Breast epithelium (tissue), 4 donors: ENCODE data around the gene AR. TPM values are rescaled to one million over a fixed set of nuclear protein-coding genes. Genes with fewer than 3 reads are reported as not detected.

Source experiments
- DNase-seq, 2 donors: peaks; one replicate each; pipeline ENCODE4 v3.0.0-alpha.2; 2019; ENCODE audit warnings: low spot score in 2 of 2
- H3K27ac ChIP-seq, 2 donors: fragments of 200-600 bp; sonication (generic) in 1 of 2; one replicate each; pipeline ENCODE4 v1.5.1; 2016 to 2019; ENCODE audit warnings: mild to moderate bottlenecking in 1 of 2
- H3K27me3 ChIP-seq, 2 donors: fragments of 200-600 bp; sonication (generic) in 1 of 2; one replicate each; pipeline versions ENCODE4 v1.5.1 to v1.6.0; 2017 to 2019; ENCODE audit warnings: control low read depth in 1 of 2, mild to moderate bottlenecking in 1 of 2
- H3K36me3 ChIP-seq: fragments of 200-600 bp; one replicate; pipeline ENCODE4 v1.5.1; 2019
- H3K4me1 ChIP-seq, 2 donors: fragments of 200-600 bp; sonication (generic); one replicate each; pipeline ENCODE4 v1.5.1; 2016 to 2019; ENCODE audit warnings: control low read depth in 1 of 2
- H3K4me3 ChIP-seq, 3 donors: fragments of 200-600 bp; sonication (generic); 1 replicate in 2 of 3; 2 replicates in 1 of 3; pipeline ENCODE4 v1.5.1; 2016 to 2019; ENCODE audit warnings: mild to moderate bottlenecking in 3 of 3, moderate library complexity in 2 of 3
- H3K9me3 ChIP-seq, 2 donors: fragments of 200-600 bp; sonication (generic) in 1 of 2; one replicate each; pipeline ENCODE4 v1.5.1; 2016 to 2019; ENCODE audit warnings: control low read depth in 1 of 2
- CTCF ChIP-seq, 3 donors: fragments of 450-650 bp; IDR thresholded peaks; one replicate each; pipeline ENCODE4 v1.5.1; 2016 to 2017; ENCODE audit warnings: antibody characterized with exemption in 3 of 3, mild to moderate bottlenecking in 3 of 3, moderate library complexity in 3 of 3
- POLR2A ChIP-seq: fragments of 450-650 bp; IDR thresholded peaks from one replicate; pipeline ENCODE4 v1.6.1; 2016; ENCODE audit warnings: antibody characterized with exemption, mild to moderate bottlenecking, moderate library complexity
- POLR2AphosphoS5 ChIP-seq, 3 donors: sonication (generic); formaldehyde crosslinking; IDR thresholded peaks; one replicate each; pipeline ENCODE4 v1.6.1; 2017; ENCODE audit warnings: antibody characterized with exemption in 3 of 3
- intact Hi-C: fragments of 100-400 bp; cut with DNase I; formaldehyde crosslinking; loops from one replicate; pipeline ENCODE4 v1.15.1; 2023; ENCODE audit warnings: low total_unique reads
- total RNA-seq, 3 donors: library from RNA; depleted of rRNA; stranded (reverse); fragments of >200 nt; gene quantifications; one replicate each; pipeline ENCODE4 v1.1.0, GENCODE V29; 2016

AR gene
- total RNA-seq, 3 donors from 2014 or later = 29.1 to 51.8 (median 35.7) TPM

- no peak for DNase-seq
- Histone ChIP-seq H3K27ac (no peak overlapping the region), H3K36me3 (no peaks in the 10 kb centered on the region), H3K4me3 (no peak overlapping the region), H3K9me3 (no peaks in the 10 kb centered on the region), H3K27me3 (peaks cover 0 to 32% of the 10 kb centered on the region in 2 donors), H3K4me1 (no peaks in the 10 kb centered on the region)
- intact Hi-C loops = no loop called here
- no peak for TF ChIP-seq CTCF (IDR thresholded peaks at IDR 0.05)
- no peak for TF ChIP-seq POLR2A
- TF ChIP-seq POLR2AphosphoS5 (IDR thresholded peaks at IDR 0.05) = no peak
These were observed 173.8 kb downstream of the AR start for GRCh38 chrX:67717571-67717970.

- Histone ChIP-seq H3K27me3 (peaks cover 0 to 32% of the 10 kb centered on the region in 2 donors), H3K36me3 (no peaks in the 10 kb centered on the region), H3K9me3 (no peaks in the 10 kb centered on the region), H3K4me3 (no peak overlapping the region), H3K27ac (no peak overlapping the region), H3K4me1 (no peaks in the 10 kb centered on the region)
- intact Hi-C loops = no loop called here
- no peak for TF ChIP-seq POLR2AphosphoS5 (IDR thresholded peaks at IDR 0.05)
- no peak for TF ChIP-seq POLR2A
- no peak for TF ChIP-seq CTCF (IDR thresholded peaks at IDR 0.05)
- no peak for DNase-seq
These were observed 175.1 kb downstream of the AR start for GRCh38 chrX:67718926-67719325.

DNA sequence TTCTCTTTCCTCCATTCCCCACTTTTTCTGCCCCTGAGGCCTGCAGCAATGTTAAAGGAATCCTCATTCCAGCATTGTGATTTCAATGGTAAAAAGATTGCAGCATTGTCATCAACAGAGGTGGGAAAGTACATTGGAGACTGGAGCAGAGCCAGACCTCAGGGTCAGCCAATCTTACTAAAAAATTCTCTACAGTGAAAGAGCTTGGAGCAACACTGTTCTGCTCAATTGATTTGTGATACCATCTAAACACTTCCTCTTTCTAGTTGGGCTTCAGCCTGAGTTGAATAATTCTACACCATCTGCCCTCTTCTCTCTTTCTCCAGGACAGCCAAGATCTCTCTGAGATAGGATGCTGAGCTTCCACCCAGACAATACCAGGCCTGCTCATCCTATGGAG, 176.5 kb downstream of the AR start:
- no peak overlapping the region for H3K4me3 ChIP-seq
- H3K27me3 ChIP-seq = peaks cover 0 to 26% of the 10 kb centered on the region in 2 donors
- no peaks in the 10 kb centered on the region for H3K36me3 ChIP-seq
- H3K4me1 ChIP-seq = no peaks in the 10 kb centered on the region
- no peak for TF ChIP-seq CTCF (IDR thresholded peaks at IDR 0.05)
- no peak for TF ChIP-seq POLR2A
- TF ChIP-seq POLR2AphosphoS5 (IDR thresholded peaks at IDR 0.05) = no peak
- H3K9me3 ChIP-seq = no peaks in the 10 kb centered on the region
- H3K27ac ChIP-seq = no peak overlapping the region
- intact Hi-C loops = no loop called here
- DNase-seq = no peak

GRCh38 chrX:67721321-67721720, 177.5 kb downstream of the AR start:
- intact Hi-C loops = no loop called here
- H3K27ac ChIP-seq = peak overlapping the region in 1 of 2 donors; percentile 3
- no peak overlapping the region for H3K4me3 ChIP-seq

More at GRCh38 chrX:67721321-67721720, 177.5 kb downstream of the AR start:
- no peak for DNase-seq
- Histone ChIP-seq H3K36me3 (no peaks in the 10 kb centered on the region), H3K9me3 (no peaks in the 10 kb centered on the region), H3K4me1 (no peaks in the 10 kb centered on the region), H3K27me3 (peaks cover 0 to 28% of the 10 kb centered on the region in 2 donors)
- TF ChIP-seq POLR2A = no peak
- TF ChIP-seq CTCF (IDR thresholded peaks at IDR 0.05) = no peak
- TF ChIP-seq POLR2AphosphoS5 (IDR thresholded peaks at IDR 0.05) = no peak
